OCI-LY3 (cell line): ENCODE measurements around the gene ADAMTS19.
A peak's percentile ranks its signal among the peaks of the same experiment; 100 is the strongest.

Experiments used
- H2AFZ ChIP-seq: fragments of 200-600, 300-600 bp; shearing (Covaris generic); 2 replicates; pipeline ENCODE4 v1.6.0; 2014; ENCODE audit warnings: antibody characterized with exemption, low read depth, low read length
- H3K27ac ChIP-seq: fragments of 200-600, 300-600 bp; sonication (generic); 2 replicates; pipeline ENCODE4 v1.5.1; 2014; ENCODE audit warnings: mild to moderate bottlenecking, low read length, moderate library complexity, mixed read lengths
- H3K27me3 ChIP-seq: fragments of 200-600, 300-600 bp; sonication (generic); 2 replicates; pipeline ENCODE4 v1.6.1; 2014; ENCODE audit warnings: low read depth, low read length, mixed read lengths
- H3K36me3 ChIP-seq: fragments of 200-600, 300-600 bp; sonication (generic); replicated peaks from 2 replicates; pipeline ENCODE3; 2014; ENCODE audit warnings: low read depth, low read length, mixed read lengths
- H3K4me1 ChIP-seq: fragments of 300-600, 200-600 bp; sonication (generic); 2 replicates; pipeline ENCODE4 v1.6.1; 2014; ENCODE audit warnings: low read length, mixed read lengths
- H3K4me2 ChIP-seq: fragments of 200-600, 300-600 bp; sonication (generic); 2 replicates; pipeline ENCODE4 v1.6.1; 2014; ENCODE audit warnings: low read length, mixed read lengths
- H3K4me3 ChIP-seq: fragments of 300-600, 200-600 bp; sonication (generic); 2 replicates; pipeline ENCODE4 v1.5.1; 2014; ENCODE audit warnings: antibody characterized with exemption, mild to moderate bottlenecking, low read length, moderate library complexity
- H3K79me2 ChIP-seq: fragments of 300-600, 200-600 bp; shearing (Covaris generic); 2 replicates; pipeline ENCODE4 v1.6.1; 2014; ENCODE audit warnings: mild to moderate bottlenecking, low read length, mixed read lengths
- H3K9ac ChIP-seq: fragments of 300-600, 200-600 bp; shearing (Covaris generic); 2 replicates; pipeline ENCODE4 v1.6.0; 2014; ENCODE audit warnings: mild to moderate bottlenecking, low read length, moderate library complexity
- H3K9me3 ChIP-seq: fragments of 200-600, 300-600 bp; shearing (Covaris generic); 2 replicates; pipeline ENCODE4 v1.6.1; 2014; ENCODE audit warnings: low read length, mixed read lengths; ENCODE audit not compliant: insufficient read depth
- H4K20me1 ChIP-seq: fragments of 200-600, 300-600 bp; sonication (generic); 2 replicates; pipeline ENCODE4 v1.6.1; 2016; ENCODE audit warnings: low read length, mixed read lengths; ENCODE audit not compliant: insufficient read depth
- CTCF ChIP-seq: fragments of 200-600, 300-600 bp; sonication (generic); IDR thresholded peaks from 2 replicates; pipeline ENCODE4 v1.5.1; 2014; ENCODE audit warnings: antibody characterized with exemption, low read length, low read depth
- EZH2phosphoT487 ChIP-seq: fragments of 200-600 bp; shearing (Covaris generic); IDR thresholded peaks from 2 replicates; pipeline ENCODE4 v1.6.1; 2018; ENCODE audit warnings: antibody characterized with exemption, mixed run types, low read depth

The ADAMTS19 gene

GRCh38 chr5:129438322-129438721 lies 21.8 kb upstream of the ADAMTS19 start:
- no peak for TF ChIP-seq CTCF
- no peak for TF ChIP-seq EZH2phosphoT487
- Histone ChIP-seq H3K9me3 (no peaks in the 10 kb centered on the region), H3K27me3 (no peaks in the 10 kb centered on the region), H3K9ac (no peak overlapping the region), H4K20me1 (no peaks in the 10 kb centered on the region), H3K36me3 (no peaks in the 10 kb centered on the region), H2AFZ (no peak overlapping the region), H3K4me3 (no peak overlapping the region), H3K27ac (no peak overlapping the region), H3K4me2 (no peak overlapping the region), H3K4me1 (no peaks in the 10 kb centered on the region), H3K79me2 (no peaks in the 10 kb centered on the region)

- no peak overlapping the region for H3K27ac ChIP-seq
- TF ChIP-seq CTCF: no peak
- TF ChIP-seq EZH2phosphoT487: no peak
- no peak overlapping the region for H3K4me3 ChIP-seq
- peaks cover 5% of the 10 kb centered on the region for H3K4me1 ChIP-seq
- no peak overlapping the region for H3K4me2 ChIP-seq
- no peaks in the 10 kb centered on the region for H3K79me2 ChIP-seq
- H3K36me3 ChIP-seq: no peaks in the 10 kb centered on the region
- H3K27me3 ChIP-seq: no peaks in the 10 kb centered on the region
- H3K9ac ChIP-seq: no peak overlapping the region
- H4K20me1 ChIP-seq: no peaks in the 10 kb centered on the region
- H3K9me3 ChIP-seq: no peaks in the 10 kb centered on the region
- H2AFZ ChIP-seq: no peak overlapping the region
These were observed 19.7 kb upstream of the ADAMTS19 start for GRCh38 chr5:129440424-129440823.

- H3K4me2 ChIP-seq: no peak overlapping the region
- no peak overlapping the region for H2AFZ ChIP-seq
- no peaks in the 10 kb centered on the region; the same call in 1 of the 2 replicates for H3K27me3 ChIP-seq
- TF ChIP-seq CTCF (no peak), EZH2phosphoT487 (no peak)
- no peak overlapping the region for H3K4me3 ChIP-seq
- no peaks in the 10 kb centered on the region for H3K36me3 ChIP-seq
- H3K9me3 ChIP-seq: no peaks in the 10 kb centered on the region
- peaks cover 11% of the 10 kb centered on the region for H3K4me1 ChIP-seq
- no peaks in the 10 kb centered on the region for H4K20me1 ChIP-seq
- H3K79me2 ChIP-seq: no peaks in the 10 kb centered on the region
- H3K9ac ChIP-seq: no peak overlapping the region
- H3K27ac ChIP-seq: no peak overlapping the region
These were observed 19.0 kb upstream of the ADAMTS19 start for GRCh38 chr5:129441096-129441495.

- H3K79me2 ChIP-seq: no peaks in the 10 kb centered on the region
- H3K4me2 ChIP-seq: peak overlapping the region; percentile 21; the same call in 1 of the 2 replicates
- H4K20me1 ChIP-seq: no peaks in the 10 kb centered on the region
- TF ChIP-seq CTCF (no peak), EZH2phosphoT487 (no peak)
- H2AFZ ChIP-seq: no peak overlapping the region
- peaks cover 11% of the 10 kb centered on the region for H3K4me1 ChIP-seq
- H3K27me3 ChIP-seq: no peaks in the 10 kb centered on the region; the same call in 1 of the 2 replicates
- H3K4me3 ChIP-seq: no peak overlapping the region
- H3K27ac ChIP-seq: no peak overlapping the region
- H3K9ac ChIP-seq: no peak overlapping the region
- no peaks in the 10 kb centered on the region for H3K36me3 ChIP-seq
- H3K9me3 ChIP-seq: no peaks in the 10 kb centered on the region
These were observed 14.7 kb upstream of the ADAMTS19 start for GRCh38 chr5:129445379-129445778.
